ENCODE data around the gene EMC9. TPM values are rescaled to one million over a fixed set of nuclear protein-coding genes. Genes with fewer than 3 reads are reported as not detected.

Gene EMC9
- total and polyA plus RNA-seq, 2 of the 8 experiments (the other 6 are each of a cell fraction or from before 2014, with no cell fraction given): 38.4 to 47.2 TPM

DNA sequence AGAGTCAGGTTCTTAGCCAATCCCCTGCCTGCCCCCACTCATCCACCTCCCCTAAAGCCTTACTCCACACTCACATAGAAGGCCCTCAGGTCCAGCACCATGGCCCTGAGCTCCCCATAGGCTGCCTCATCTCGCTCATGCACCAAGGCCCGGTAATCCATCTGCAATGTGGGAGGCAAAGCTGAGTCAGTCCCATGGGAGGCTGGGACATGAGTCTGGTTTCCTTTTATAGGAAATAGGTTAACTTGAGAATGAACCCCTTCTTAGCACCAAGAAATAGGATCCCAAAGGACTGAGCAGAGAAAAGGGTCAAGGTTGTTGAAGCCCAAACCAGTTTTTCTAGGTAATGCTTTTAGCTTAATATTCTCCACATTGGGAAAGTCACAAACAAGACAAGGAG lies 2.1 kb upstream of the EMC9 start:
- no peak overlapping the region for H3K4me3 ChIP-seq (ENCODE audit: extremely low read depth in 1 of 4, insufficient read depth in 2 of 4, low read depth in 3 of 4, low read length in 4 of 4)

More for the DNA sequence above, 2.1 kb upstream of the EMC9 start:
- Histone ChIP-seq H4K8ac (ENCODE audit: extremely low read depth, insufficient read depth, low read length) (no peak overlapping the region), H3K27ac (ENCODE audit: low read depth, low read length) (no peak overlapping the region), H3K27me3 (replicated peaks in 1 of 4; ENCODE audit: control insufficient read depth in 3 of 4, extremely low read depth in 1 of 4, insufficient read depth in 3 of 4, low read length in 3 of 4) (no peaks in the 10 kb centered on the region), H2BK15ac (ENCODE audit: low read length) (no peak overlapping the region), H2AK5ac (ENCODE audit: low read depth, low read length) (no peak overlapping the region), H3K56ac (replicated peaks; ENCODE audit: insufficient read length, low read depth, low read length) (no peak overlapping the region), H3K79me1 (ENCODE audit: low read depth, low read length) (peaks cover 7% of the 10 kb centered on the region; the same call in 1 of the 2 replicates), H3K14ac (ENCODE audit: insufficient read length) (no peak overlapping the region), H3K79me2 (ENCODE audit: control insufficient read depth in 1 of 2, insufficient read depth in 2 of 2, low read length in 2 of 2) (peaks cover 0 to 30% of the 10 kb centered on the region in 2 experiments; a peak in 3 of 4 replicates), H2BK120ac (replicated peaks; ENCODE audit: low read depth, low read length) (no peak overlapping the region), H3K4me1 (replicated peaks in 1 of 4; ENCODE audit: control insufficient read depth in 3 of 4, insufficient read depth in 4 of 4, low read length in 3 of 4) (peaks cover 3 to 10% (median 7%) of the 10 kb centered on the region in 4 experiments; a peak in 6 of 7 replicates), H3K4ac (replicated peaks; ENCODE audit: insufficient read length, low read depth, low read length) (no peak overlapping the region), H3K18ac (ENCODE audit: extremely low read depth, low read length) (no peak overlapping the region), H4K20me1 (replicated peaks in 1 of 2; ENCODE audit: control insufficient read depth in 1 of 2, insufficient read depth in 2 of 2, low read length in 2 of 2) (peaks cover 0 to 7% of the 10 kb centered on the region in 2 experiments), H4K91ac (replicated peaks; ENCODE audit: insufficient read length, low read length) (no peak overlapping the region), H2AFZ (ENCODE audit: low read length) (no peak overlapping the region), H3K36me3 (ENCODE audit: control insufficient read depth in 2 of 4, insufficient read depth in 4 of 4, low read length in 3 of 4) (peaks cover 8 to 20% (median 9%) of the 10 kb centered on the region in 4 experiments; a peak in 6 of 8 replicates), H2BK12ac (ENCODE audit: low read depth, low read length) (no peak overlapping the region), H3K9me3 (ENCODE audit: insufficient read depth in 2 of 2, low read depth in 1 of 2, low read length in 1 of 2) (no peaks in the 10 kb centered on the region), H3K9ac (replicated peaks in 1 of 4; ENCODE audit: extremely low read depth in 1 of 4, low read depth in 3 of 4, low read length in 3 of 4) (no peak overlapping the region), H3K23ac (ENCODE audit: insufficient read length) (no peak overlapping the region), H3K4me2 (ENCODE audit: insufficient read depth in 1 of 2, low read depth in 2 of 2, low read length in 2 of 2) (no peak overlapping the region), H2BK20ac (ENCODE audit: low read length) (no peak overlapping the region), H2BK5ac (ENCODE audit: low read depth, low read length) (no peak overlapping the region), H4K5ac (ENCODE audit: insufficient read length, low read depth, low read length) (no peak overlapping the region), H3K23me2 (ENCODE audit: low read depth, low read length) (peaks cover 13% of the 10 kb centered on the region)
- no peak for DNase-seq (ENCODE audit: low read depth in 1 of 2, low spot score in 2 of 2)
- ChIA-PET CTCF (ENCODE audit: partially characterized antibody) (interaction anchor here (0.5 to 1.5 kb wide), 6 partner anchors 9 to 1115 kb away, joined by 3 to 8 read pairs (median 3); partner anchors contain the start of genes DCAF11, IRF9 and NRL), POLR2A (ENCODE audit: partially characterized antibody) (interaction anchor here (1.0 to 1.5 kb wide), 6 partner anchors 17 to 52 kb away, joined by 3 to 5 read pairs (median 4); partner anchors contain the start of genes DCAF11, IPO4, IRF9 and TM9SF1)
- TF ChIP-seq MAFK (IDR thresholded peaks at IDR 0.05; ENCODE audit: low read depth, low read length): no peak
- no peak for TF ChIP-seq TAF7 (optimal IDR thresholded peaks at IDR 0.05; ENCODE audit: borderline replicate concordance, low read depth, low read length)
- no peak for TF ChIP-seq CHD1 (IDR thresholded peaks at IDR 0.05; ENCODE audit: low read depth, low read length)
- TF ChIP-seq SP2 (IDR thresholded peaks at IDR 0.05; ENCODE audit: low read length): no peak
- TF ChIP-seq SIRT6 (IDR thresholded peaks at IDR 0.05; ENCODE audit: low read length): no peak
- TF ChIP-seq POU5F1 (IDR thresholded peaks at IDR 0.05; ENCODE audit: low read depth, low read length): no peak
- TF ChIP-seq TBP (IDR thresholded peaks at IDR 0.05; ENCODE audit: low read depth, low read length): no peak
- FAIRE-seq: no peak
- WGBS, 2 experiments (ENCODE audit: extremely low coverage in 1 of 2, insufficient coverage in 1 of 2, insufficient read length in 1 of 2, insufficient replicate concordance in 2 of 2, low coverage in 1 of 2, low lambda C conversion rate in 2 of 2, missing lambda C conversion rate in 1 of 2): 95% methylated on average over 2 of the region's 2 CpGs; no CpG with 5 or more reads in 1 of the 2 experiments

Measured in H1 (cell line).